HL-60/S4 treated with retinoic acid at 250 ng/mL for 4 days and 3 days (cell line): ENCODE measurements around the gene ACSF3.

Experiments
- in situ Hi-C: fragments of 300-500 bp; cut with MboI; formaldehyde crosslinking; loops from 2 replicates; pipeline ENCODE4 v1.7.0; 2022; ENCODE audit warnings: low sequenced_read_pairs

Gene ACSF3

DNA sequence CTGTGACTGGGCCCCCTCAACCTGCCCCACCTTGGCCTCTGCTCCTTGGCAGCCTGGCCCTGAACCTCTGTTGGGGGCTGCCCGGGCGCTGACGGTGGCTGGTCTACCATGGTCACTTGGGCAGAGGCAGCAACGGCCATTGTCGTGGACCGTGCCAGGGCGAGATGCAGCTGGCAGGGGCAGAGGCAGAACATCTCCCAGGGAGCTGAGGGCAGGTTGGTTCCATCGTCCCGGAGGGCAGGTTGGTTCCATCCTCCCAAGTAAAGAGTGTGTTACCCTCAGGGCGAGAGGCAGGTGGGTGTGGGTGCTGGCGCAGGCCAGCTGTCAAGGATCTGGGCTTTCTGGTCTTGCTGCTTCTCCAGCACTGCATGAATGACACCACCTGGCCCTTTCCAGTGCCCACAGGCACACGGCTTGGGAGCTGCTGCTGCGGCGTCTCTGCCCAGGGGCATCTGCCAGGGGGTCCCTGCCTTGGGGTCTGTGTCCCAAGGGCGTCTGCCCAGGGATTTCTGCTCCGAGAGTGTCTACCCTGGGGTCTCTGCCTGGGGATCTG lies 12.0 kb downstream of the ACSF3 start:
- in situ Hi-C loops, result no loop called here

DNA sequence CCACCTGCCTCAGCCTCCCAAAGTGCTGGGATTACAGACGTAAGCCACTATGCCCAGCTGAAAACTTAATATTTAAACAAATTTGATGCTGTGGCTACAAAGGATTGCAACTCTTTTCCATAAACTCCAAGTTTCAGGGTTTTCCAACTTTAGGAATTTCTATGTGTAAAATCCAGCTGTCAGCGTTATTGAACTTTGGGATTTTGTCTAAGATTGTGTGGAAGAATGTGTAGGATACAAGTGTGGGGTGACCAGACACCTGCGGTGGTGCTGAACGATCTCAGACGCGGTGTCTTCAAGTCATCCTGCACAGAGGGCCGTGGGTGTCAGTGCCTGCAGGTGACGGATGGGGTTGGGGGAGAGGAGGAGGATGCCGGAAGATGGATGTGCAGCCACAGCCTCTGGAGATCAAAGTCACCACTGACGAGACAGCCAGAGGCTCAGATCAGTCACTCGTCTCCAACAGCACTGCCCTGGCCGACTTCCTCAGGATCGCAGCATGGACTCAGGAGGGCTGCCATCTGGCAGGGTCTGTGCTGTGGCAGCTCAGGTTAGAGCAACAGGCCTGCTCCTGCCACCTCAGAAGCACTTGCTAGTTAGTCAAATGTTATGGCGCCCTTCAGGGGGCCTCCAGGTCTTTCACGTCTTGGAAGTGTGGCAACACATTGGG lies 13.0 kb downstream of the ACSF3 start:
- in situ Hi-C loops, result no loop called here

GRCh38 chr16:89107203-89107582 lies 13.5 kb downstream of the ACSF3 start:
- in situ Hi-C loops, result no loop called here

GRCh38 chr16:89108416-89108815 lies 14.8 kb downstream of the ACSF3 start:
- in situ Hi-C loops, result no loop called here

- in situ Hi-C loops, result no loop called here
These were observed 17.0 kb downstream of the ACSF3 start for GRCh38 chr16:89110641-89111040.

- in situ Hi-C loops, result no loop called here
These were observed 17.6 kb downstream of the ACSF3 start for GRCh38 chr16:89111263-89111662.

- in situ Hi-C loops, result no loop called here
These were observed 18.9 kb downstream of the ACSF3 start for GRCh38 chr16:89112377-89113151.

- in situ Hi-C loops, result no loop called here
These were observed 19.5 kb downstream of the ACSF3 start for GRCh38 chr16:89113152-89113547.

- in situ Hi-C loops, result no loop called here
These were observed 20.0 kb downstream of the ACSF3 start for GRCh38 chr16:89113661-89114060.

DNA sequence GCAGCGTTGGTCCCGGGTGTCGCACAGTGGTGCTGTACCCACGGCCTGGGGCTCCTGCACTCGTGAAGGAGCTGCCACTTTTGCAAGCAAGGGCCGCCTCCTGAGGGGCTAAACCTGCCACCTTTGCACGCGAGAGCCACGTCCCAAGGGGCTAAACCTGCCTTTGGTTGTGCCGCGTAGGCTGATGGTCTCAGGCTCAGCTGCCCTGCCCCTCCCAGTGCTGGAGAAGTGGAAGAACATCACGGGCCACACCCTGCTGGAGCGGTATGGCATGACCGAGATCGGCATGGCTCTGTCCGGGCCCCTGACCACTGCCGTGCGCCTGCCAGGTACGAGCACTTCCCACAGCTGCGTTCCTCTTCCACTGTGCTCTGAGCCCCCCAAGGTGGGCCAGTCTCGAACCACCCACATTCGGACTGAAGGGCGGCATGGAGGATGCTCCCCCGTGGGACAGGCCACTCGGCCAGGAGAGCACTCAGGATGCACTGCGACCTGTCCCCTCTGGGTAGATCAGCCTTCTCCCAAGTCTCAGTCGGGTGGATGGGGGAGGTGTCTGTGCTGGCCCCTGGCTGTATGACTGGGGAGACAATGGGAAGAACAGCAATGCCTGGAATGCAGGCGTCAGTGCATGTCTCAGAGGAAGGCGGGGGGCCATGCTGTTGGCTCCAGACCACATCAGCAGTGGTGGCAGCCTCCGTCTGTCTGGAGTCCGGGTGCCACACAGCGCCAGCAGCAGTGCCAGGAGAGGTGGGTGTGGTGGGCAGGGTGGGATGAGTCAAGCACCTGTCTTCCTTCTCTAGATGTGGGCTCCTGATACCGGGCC lies 20.7 kb downstream of the ACSF3 start:
- in situ Hi-C loops, result no loop called here

GRCh38 chr16:89115216-89115861 lies 21.7 kb downstream of the ACSF3 start:
- in situ Hi-C loops, result no loop called here

DNA sequence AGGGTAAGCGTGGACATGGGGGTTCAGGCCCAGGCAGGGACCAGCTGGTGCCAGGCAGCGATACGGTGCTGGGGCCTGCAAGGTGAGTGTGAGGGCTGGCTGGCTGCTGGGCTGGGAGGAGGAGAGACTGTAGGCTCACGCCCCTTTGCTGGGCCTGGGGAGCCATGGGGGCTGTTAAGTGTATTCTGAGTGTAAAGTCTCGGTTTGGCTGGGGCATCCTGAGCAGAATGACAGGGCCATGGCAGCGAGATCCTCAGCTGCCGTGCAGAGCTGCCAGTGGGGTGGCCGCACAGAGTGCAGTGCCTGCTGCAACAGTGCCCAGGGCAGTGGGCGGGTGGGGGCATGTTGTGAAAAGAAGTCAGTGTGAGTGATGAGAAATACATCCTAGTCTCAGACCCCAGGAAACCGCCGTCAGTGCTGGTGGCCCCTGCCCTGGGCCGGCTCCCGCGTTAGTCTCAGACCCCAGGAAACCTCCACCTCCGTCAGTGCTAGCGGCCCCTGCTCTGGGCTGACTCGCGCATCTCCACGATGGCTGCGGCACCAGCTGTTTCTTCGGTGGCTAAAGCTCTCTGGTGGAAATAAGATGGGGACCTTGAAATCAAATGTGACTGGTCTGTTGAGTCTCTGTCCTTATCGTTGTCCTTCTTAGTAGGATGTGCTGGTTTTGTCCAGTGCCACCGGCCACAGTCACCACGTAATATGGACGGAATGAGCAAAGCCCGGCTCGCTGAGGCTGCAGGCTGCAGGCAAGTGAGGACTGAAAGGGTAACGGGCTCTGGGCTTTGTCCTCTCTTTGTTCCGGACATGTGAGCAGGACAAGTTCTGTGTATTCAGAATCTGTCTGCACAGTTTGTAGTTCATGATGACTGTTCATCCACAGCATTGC lies 22.9 kb downstream of the ACSF3 start:
- in situ Hi-C loops, result no loop called here

DNA sequence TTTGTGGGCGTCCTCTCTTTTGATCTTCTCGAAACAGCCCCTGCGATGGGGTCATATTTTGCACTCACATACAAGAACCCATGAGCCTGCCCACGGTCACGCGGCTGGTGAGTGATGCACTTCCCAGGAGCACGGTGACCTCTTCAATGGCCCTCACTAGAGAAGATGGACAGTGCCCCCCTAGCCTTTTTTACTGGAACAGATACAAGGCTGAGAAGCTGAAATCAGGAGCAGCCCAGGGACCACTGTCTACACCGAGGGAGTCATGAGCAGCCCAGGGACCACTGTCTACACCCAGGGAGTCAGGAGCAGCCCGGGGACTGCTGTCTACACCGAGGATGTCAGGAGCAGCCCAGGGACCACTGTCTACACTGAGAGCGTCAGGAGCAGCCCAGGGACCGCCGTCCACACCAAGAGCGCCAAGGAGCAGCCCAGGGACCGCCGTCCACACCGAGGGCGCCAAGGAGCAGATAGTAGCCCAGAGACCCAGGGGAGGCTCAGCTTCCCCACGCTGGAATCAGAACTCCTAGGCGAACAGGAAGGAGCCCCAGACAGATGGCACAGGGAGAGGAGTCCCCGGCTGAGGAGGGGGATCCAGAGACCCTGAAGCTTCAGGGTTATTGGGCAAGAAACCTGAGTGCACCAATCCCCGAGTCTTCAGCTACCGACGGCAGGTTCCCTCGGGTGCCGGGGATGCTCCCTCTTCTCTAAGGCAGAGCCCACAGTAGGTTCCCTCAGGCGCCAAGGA lies 23.7 kb downstream of the ACSF3 start:
- in situ Hi-C loops, result no loop called here

- in situ Hi-C loops, result no loop called here
These were observed 24.3 kb downstream of the ACSF3 start for GRCh38 chr16:89117975-89118289.

GRCh38 chr16:89118361-89119165 lies 24.9 kb downstream of the ACSF3 start:
- in situ Hi-C loops, result no loop called here

DNA sequence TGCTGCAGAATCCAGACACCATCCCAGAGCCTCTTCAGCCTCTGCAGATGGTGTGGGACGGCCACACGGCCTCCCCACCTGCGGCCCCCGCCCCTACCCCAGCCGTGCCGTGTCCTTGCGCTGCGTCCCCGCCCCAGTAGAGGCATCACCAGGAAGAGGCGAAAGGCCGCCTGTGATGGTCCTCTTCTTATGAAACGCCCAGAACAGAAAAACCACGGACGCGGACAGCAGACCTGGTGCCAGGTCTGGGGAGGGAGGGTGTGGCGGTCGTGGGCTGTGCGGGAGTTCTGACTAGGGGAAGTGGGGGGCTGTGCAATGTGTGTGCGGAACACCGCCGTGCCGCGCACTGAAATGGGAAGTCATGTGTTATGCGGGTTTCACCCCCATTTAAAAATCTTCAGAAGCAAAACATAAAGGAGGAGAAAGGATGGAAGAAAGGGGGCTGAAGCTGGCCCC lies 25.5 kb downstream of the ACSF3 start:
- in situ Hi-C loops, result no loop called here

DNA sequence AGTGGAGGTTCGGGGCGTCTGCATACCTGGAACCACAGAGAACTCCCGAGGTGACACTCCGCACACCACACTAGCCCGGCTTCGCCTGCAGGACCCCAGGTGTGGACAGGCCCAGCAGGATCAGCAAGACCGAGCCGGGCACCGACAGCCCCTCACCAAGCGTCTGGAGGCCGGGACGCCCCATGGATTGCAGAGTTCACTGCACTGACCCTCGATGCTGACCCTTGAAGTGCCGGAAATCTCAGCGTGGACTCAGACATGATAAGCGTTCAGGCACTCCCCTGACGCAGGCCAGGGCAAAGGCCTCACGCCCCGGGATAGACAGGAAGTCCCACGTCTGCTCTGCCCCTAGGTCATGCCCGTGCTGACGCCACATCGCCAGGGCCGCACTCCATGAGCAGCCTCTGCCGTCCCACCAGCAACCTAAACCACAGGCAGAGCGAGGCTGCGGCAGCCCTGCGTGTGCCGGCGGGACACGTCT lies 26.0 kb downstream of the ACSF3 start:
- in situ Hi-C loops, result no loop called here

DNA sequence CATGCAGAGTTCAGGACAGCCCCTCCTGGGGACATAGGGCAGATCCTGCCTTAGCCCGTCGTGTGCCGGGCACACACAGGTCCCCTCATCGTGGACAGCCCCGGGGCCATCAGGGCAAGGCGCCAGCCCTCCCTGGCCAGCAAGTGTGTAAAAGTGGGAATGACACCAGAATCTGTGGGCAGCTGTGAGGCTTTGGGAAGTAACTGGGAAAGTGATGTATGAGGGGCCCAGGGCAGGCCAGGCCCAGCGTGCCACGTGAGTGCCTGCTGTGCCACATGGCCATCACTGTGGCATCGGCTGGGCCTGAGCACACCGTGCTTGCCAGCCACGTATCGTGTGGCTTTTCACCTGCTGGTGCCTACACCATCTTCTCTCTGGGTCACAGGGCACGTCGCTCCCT lies 26.6 kb downstream of the ACSF3 start:
- in situ Hi-C loops, result no loop called here
